B cell (primary cell): ENCODE data around the gene OSM. TPM values are rescaled to one million over a fixed set of nuclear protein-coding genes. Genes with fewer than 3 reads are reported as not detected.

Source experiments
- ATAC-seq: fragments of 200-7000 bp; cut with Tn5 transposase; one replicate; pipeline ENCODE4 v1.10.0; 2021; ENCODE audit warnings: low read depth, mild to moderate bottlenecking, moderate number of reproducible peaks, moderate library complexity
- CTCF ChIA-PET: fragments of 350-600 bp; sonication (Branson Sonifier 250); formaldehyde crosslinking; loops from one replicate; lab custom pipeline; 2021; ENCODE audit warnings: antibody characterized with exemption, inconsistent platforms; lab: Charles Lee
- POLR2A ChIA-PET: fragments of 350-600 bp; sonication (Branson Sonifier 250); formaldehyde crosslinking; loops from one replicate; lab custom pipeline; 2021; ENCODE audit warnings: antibody characterized with exemption; lab: Charles Lee
- DNase-seq: peaks from one replicate; pipeline ENCODE4 v3.0.0; 2013
- H2AFZ ChIP-seq: 2 replicates; pipeline ENCODE4 v1.6.1; 2012; ENCODE audit warnings: mild to moderate bottlenecking, low read depth, low read length; ENCODE audit not compliant: insufficient read depth, poor library complexity, severe bottlenecking
- H3K27ac ChIP-seq, 2 donors: 1 replicate in 1 of 2; 2 replicates in 1 of 2; pipeline ENCODE4 v1.5.1; 2012 to 2013; ENCODE audit warnings: low read length in 2 of 2, mild to moderate bottlenecking in 2 of 2, moderate library complexity in 1 of 2
- H3K27me3 ChIP-seq, 4 experiments: fragments of 200-600 bp in 1 of 4; sonication (generic) in 1 of 4; replicated peaks in 1 of 4; 1 replicate in 2 of 4; 2 replicates in 2 of 4; pipeline versions ENCODE4 v1.6.1 to v1.7.0; 2013 to 2016; ENCODE audit warnings: low read length in 3 of 4, mild to moderate bottlenecking in 2 of 4, mixed read lengths in 1 of 4, moderate library complexity in 1 of 4; ENCODE audit not compliant: insufficient read depth in 4 of 4, control insufficient read depth in 3 of 4; ENCODE audit errors: control extremely low read depth in 1 of 4
- H3K36me3 ChIP-seq, 2 experiments: replicated peaks in 1 of 2; 1 replicate in 1 of 2; 2 replicates in 1 of 2; pipeline versions ENCODE4 v1.6.1 to v1.7.1; 2013; ENCODE audit warnings: low read length in 1 of 2; ENCODE audit not compliant: insufficient read depth in 2 of 2, control insufficient read depth in 1 of 2; ENCODE audit errors: control extremely low read depth in 1 of 2, extremely low read depth in 1 of 2
- H3K4me1 ChIP-seq, 2 donors: fragments of 200-600 bp in 1 of 2; sonication (generic) in 1 of 2; 1 replicate in 1 of 2; 2 replicates in 1 of 2; pipeline versions ENCODE4 v1.5.1 to v1.6.1; 2013 to 2017; ENCODE audit warnings: low read length in 2 of 2; ENCODE audit not compliant: control insufficient read depth in 2 of 2, insufficient read depth in 2 of 2
- H3K4me2 ChIP-seq: replicated peaks from 2 replicates; pipeline ENCODE3; 2012; ENCODE audit warnings: mild to moderate bottlenecking, low read depth, low read length; ENCODE audit not compliant: poor library complexity, severe bottlenecking
- H3K4me3 ChIP-seq, 5 experiments: fragments of 200-600 bp in 1 of 5; sonication (generic) in 1 of 5; 1 replicate in 3 of 5; 2 replicates in 2 of 5; pipeline versions ENCODE4 v1.5.1 to v1.7.0; 2011 to 2016; ENCODE audit warnings: low read length in 4 of 5, mild to moderate bottlenecking in 4 of 5, low read depth in 2 of 5, control low read depth in 1 of 5, moderate library complexity in 1 of 5; ENCODE audit not compliant: insufficient read depth in 1 of 5; ENCODE audit errors: control extremely low read depth in 1 of 5, extremely low read depth in 1 of 5
- H3K79me2 ChIP-seq: fragments of 200-600 bp; sonication (generic); one replicate; pipeline ENCODE4 v1.6.0; 2016; ENCODE audit warnings: low read length; ENCODE audit not compliant: control insufficient read depth, insufficient read depth
- H3K9ac ChIP-seq: fragments of 200-600 bp; sonication (generic); 2 replicates; pipeline ENCODE4 v1.6.1; 2017; ENCODE audit warnings: mild to moderate bottlenecking, low read length, moderate library complexity
- H3K9me3 ChIP-seq, 3 donors: one replicate each; pipeline versions ENCODE4 v1.6.1 to v1.7.1; 2013; ENCODE audit warnings: low read length in 2 of 3; ENCODE audit not compliant: control insufficient read depth in 2 of 3, insufficient read depth in 1 of 3; ENCODE audit errors: control extremely low read depth in 1 of 3
- H4K20me1 ChIP-seq: 2 replicates; pipeline ENCODE4 v1.6.0; 2012; ENCODE audit warnings: mild to moderate bottlenecking, low read length; ENCODE audit not compliant: insufficient read depth, control insufficient read depth, poor library complexity, severe bottlenecking
- H3K27ac Mint-ChIP-seq: one replicate; pipeline ENCODE4 v1.8.0; 2021; ENCODE audit warnings: mixed read lengths
- H3K27me3 Mint-ChIP-seq: one replicate; pipeline ENCODE4 v1.8.0; 2021; ENCODE audit warnings: mixed read lengths
- H3K4me1 Mint-ChIP-seq: one replicate; pipeline ENCODE4 v1.8.0; 2021; ENCODE audit warnings: mixed read lengths
- H3K4me3 Mint-ChIP-seq: one replicate; pipeline ENCODE4 v1.8.0; 2021; ENCODE audit warnings: mixed read lengths
- H3K9me3 Mint-ChIP-seq: one replicate; pipeline ENCODE4 v1.8.0; 2022; ENCODE audit warnings: mixed read lengths; ENCODE audit not compliant: insufficient read depth
- CTCF ChIP-seq: fragments of 200-600 bp; IDR thresholded peaks from one replicate; pipeline ENCODE4 v1.8.0; 2022; ENCODE audit warnings: antibody characterized with exemption, mild to moderate bottlenecking
- EZH2 ChIP-seq: IDR thresholded peaks from 2 replicates; pipeline ENCODE4 v1.6.1; 2012; ENCODE audit warnings: borderline replicate concordance, low read depth, mild to moderate bottlenecking, moderate library complexity, low read length; ENCODE audit not compliant: insufficient read depth, poor library complexity, severe bottlenecking
- WGBS: methylation state at CpG from one replicate; pipeline ENCODE4 v1.1.5; 2013; ENCODE audit warnings: missing lambda C conversion rate; ENCODE audit not compliant: insufficient coverage; 5-methylcytosine and 5-hydroxymethylcytosine counted together
- intact Hi-C: fragments of 100-400 bp; cut with micrococcal nuclease; formaldehyde crosslinking; loops from one replicate; pipeline ENCODE4 v1.10.0; 2022
- polyA plus RNA-seq: library from polyadenylated mRNA; depleted of rRNA; stranded (reverse); fragments of >200 nt; gene quantifications from 2 replicates; pipeline ENCODE4 v1.2.3, GENCODE V29; 2012
- total RNA-seq, 2 donors: library from RNA; stranded (reverse); fragments of 120-200 nt in 1 of 2; gene quantifications; 1 replicate in 1 of 2; 2 replicates in 1 of 2; pipeline versions ENCODE4 v1.2.3 to v1.2.4, GENCODE V29; 2013 to 2022

The OSM gene
- total and polyA plus RNA-seq, 2 donors (not counting 1 experiment from before 2014, with no cell fraction given), result 1.8 to 12.5 TPM

- intact Hi-C loops, result loop anchor here (1.0 to 2.0 kb wide), 2 partner anchors 16 to 51 kb away; partner anchors contain the start of genes CASTOR1, CCDC157 and SF3A1
- H3K4me3 Mint-ChIP-seq, result peak overlapping the region; percentile 80
- TF ChIP-seq CTCF, result no peak
- no peak for TF ChIP-seq EZH2
- peak; percentile 75 for DNase-seq
- WGBS, result 0% methylated on average over 4 of the region's 4 CpGs
- H3K27ac Mint-ChIP-seq, result peak overlapping the region; percentile 89
- peaks cover 99% of the 10 kb centered on the region for H3K4me1 Mint-ChIP-seq
- Histone ChIP-seq H3K27me3 (no peaks in the 10 kb centered on the region), H2AFZ (no peak overlapping the region), H3K79me2 (peaks cover 41% of the 10 kb centered on the region), H3K4me2 (peak overlapping the region; percentile 83), H3K4me1 (peaks cover 100% of the 10 kb centered on the region in 2 donors), H3K9ac (peak overlapping the region; percentile 50), H3K4me3 (peak overlapping the region; percentile 17 to 55 (median 43)), H3K27ac (peak overlapping the region; percentile 73 to 86), H4K20me1 (no peaks in the 10 kb centered on the region), H3K36me3 (peaks cover 2 to 10% of the 10 kb centered on the region in 2 experiments), H3K9me3 (no peaks in the 10 kb centered on the region)
- no peaks in the 10 kb centered on the region for H3K9me3 Mint-ChIP-seq
- CTCF ChIA-PET, result interaction anchor here (0.6 to 19.2 kb wide), 5 partner anchors 10 to 119 kb away, joined by 3 to 229 read pairs (median 3); partner anchors contain the start of genes CASTOR1 and TBC1D10A
- peak; percentile 59 for ATAC-seq
- H3K27me3 Mint-ChIP-seq, result no peaks in the 10 kb centered on the region
- POLR2A ChIA-PET, result interaction anchor here (1.0 to 8.1 kb wide), 4 partner anchors 9 to 22 kb away, joined by 3 to 56 read pairs (median 14); partner anchors contain the start of genes CASTOR1 and TBC1D10A
Measured at GRCh38 chr22:30305519-30305905, 38.9 kb upstream of the OSM start.
